OCI-LY7 (cell line): ENCODE data around the gene NTF3. TPM values are rescaled to one million over a fixed set of nuclear protein-coding genes. Genes with fewer than 3 reads are reported as not detected.

Experiments used
- BruUV-seq: library from RNA; stranded (reverse); fragments of 400-500 nt; replicated peaks from 2 replicates; lab custom pipeline; 2021; lab: Mats Ljungman, UMichigan
- CTCF ChIA-PET: fragments of 300-600 bp; sonication (Branson Sonifier 250); formaldehyde crosslinking; loops from one replicate; lab custom pipeline; 2022; ENCODE audit warnings: antibody characterized with exemption; ENCODE audit not compliant: unreplicated experiment; lab: Charles Lee
- POLR2A ChIA-PET: fragments of 300-600 bp; sonication (Branson Sonifier 250); formaldehyde crosslinking; loops from one replicate; lab custom pipeline; 2022; ENCODE audit warnings: antibody characterized with exemption; lab: Charles Lee
- DNase-seq: peaks from one replicate; pipeline ENCODE4 v3.0.0-alpha.2; 2015; ENCODE audit warnings: low spot score
- H2AFZ ChIP-seq: fragments of 200-600 bp; sonication (generic), shearing (Covaris generic); 2 replicates; pipeline ENCODE4 v1.6.1; 2014; ENCODE audit warnings: mild to moderate bottlenecking, antibody characterized with exemption, low read length, moderate library complexity
- H3K27ac ChIP-seq: fragments of 200-600 bp; sonication (generic); 2 replicates; pipeline ENCODE4 v1.5.1; 2014; ENCODE audit warnings: mixed run types, low read depth, mild to moderate bottlenecking, moderate library complexity, low read length, inconsistent platforms; ENCODE audit not compliant: poor library complexity, severe bottlenecking
- H3K36me3 ChIP-seq: fragments of 200-600 bp; sonication (generic); 2 replicates; pipeline ENCODE4 v1.6.1; 2014; ENCODE audit warnings: mild to moderate bottlenecking, antibody characterized with exemption, low read length, moderate library complexity, mixed read lengths; ENCODE audit not compliant: insufficient read depth
- H3K4me1 ChIP-seq: fragments of 200-600 bp; sonication (generic); 2 replicates; pipeline ENCODE4 v1.5.1; 2014; ENCODE audit warnings: mild to moderate bottlenecking, low read length; ENCODE audit not compliant: insufficient read depth, poor library complexity, severe bottlenecking
- H3K4me2 ChIP-seq: fragments of 200-600 bp; sonication (generic); 2 replicates; pipeline ENCODE4 v1.6.1; 2014; ENCODE audit warnings: mild to moderate bottlenecking, low read length
- H3K4me3 ChIP-seq: fragments of 200-600 bp; sonication (generic); 2 replicates; pipeline ENCODE4 v1.5.1; 2014; ENCODE audit warnings: mild to moderate bottlenecking, low read depth, low read length; ENCODE audit not compliant: poor library complexity, severe bottlenecking
- H3K79me2 ChIP-seq: fragments of 200-600 bp; sonication (generic); 2 replicates; pipeline ENCODE4 v1.6.1; 2016; ENCODE audit warnings: low read depth, mild to moderate bottlenecking, low read length, moderate library complexity, mixed read lengths; ENCODE audit not compliant: insufficient read depth
- H3K9me2 ChIP-seq: fragments of 200-600 bp; sonication (generic); 2 replicates; pipeline ENCODE4 v1.6.1; 2016; ENCODE audit warnings: mild to moderate bottlenecking, low read length, mixed read lengths; ENCODE audit not compliant: insufficient read depth
- H3K9me3 ChIP-seq: fragments of 200-600 bp; sonication (generic); 2 replicates; pipeline ENCODE4 v1.6.1; 2014; ENCODE audit warnings: mild to moderate bottlenecking, mixed run types, low read length, mixed read lengths
- H4K20me1 ChIP-seq: fragments of 200-600 bp; sonication (generic); 2 replicates; pipeline ENCODE4 v1.6.1; 2014; ENCODE audit warnings: mild to moderate bottlenecking, antibody characterized with exemption, low read length, moderate library complexity, mixed read lengths; ENCODE audit not compliant: insufficient read depth
- CTCF ChIP-seq: fragments of 200-600 bp; sonication (generic); conservative IDR thresholded peaks from 2 replicates; pipeline ENCODE4 v1.5.1; 2014; ENCODE audit warnings: mild to moderate bottlenecking, antibody characterized with exemption, low read length, moderate library complexity, mixed read lengths
- EZH2phosphoT487 ChIP-seq: fragments of 200-600 bp; sonication (generic); IDR thresholded peaks from 2 replicates; pipeline ENCODE4 v1.6.1; 2018; ENCODE audit warnings: low read depth, borderline replicate concordance, mild to moderate bottlenecking, mixed run types, antibody characterized with exemption, low read length, moderate library complexity, mixed read lengths
- intact Hi-C: fragments of 100-400 bp; cut with micrococcal nuclease; formaldehyde crosslinking; loops from one replicate; pipeline ENCODE4 v1.10.0; 2022; ENCODE audit not compliant: unreplicated experiment
- total RNA-seq, 2 experiments: library from RNA; depleted of rRNA in 1 of 2; stranded (reverse); fragments of >200 nt in 1 of 2; shearing (Covaris generic) in 1 of 2; gene quantifications; 2 replicates each; pipeline ENCODE4 v1.2.3, GENCODE V29; 2014 to 2022

NTF3 gene
- total RNA-seq, 2 experiments from 2014 or later = 9.6 to 11.5 TPM

- TF ChIP-seq CTCF (no peak), EZH2phosphoT487 (no peak)
- DNase-seq = no peak
- H3K4me1 ChIP-seq = peaks cover 13% of the 10 kb centered on the region
- H3K9me2 ChIP-seq = no peaks in the 10 kb centered on the region
- H3K9me3 ChIP-seq = no peaks in the 10 kb centered on the region
- CTCF ChIA-PET = no interaction called here
- intact Hi-C loops = no loop called here
- H3K36me3 ChIP-seq = no peaks in the 10 kb centered on the region
- no TSS peak for BruUV-seq
- H3K4me3 ChIP-seq = no peak overlapping the region
- H3K4me2 ChIP-seq = no peak overlapping the region
- H3K27ac ChIP-seq = no peak overlapping the region
- H4K20me1 ChIP-seq = no peaks in the 10 kb centered on the region
- no peak overlapping the region for H2AFZ ChIP-seq
- POLR2A ChIA-PET = no interaction called here
- H3K79me2 ChIP-seq = no peaks in the 10 kb centered on the region
Measured at GRCh38 chr12:5507944-5508343, 76.0 kb downstream of the NTF3 start.

GRCh38 chr12:5509102-5509501 lies 77.2 kb downstream of the NTF3 start:
- POLR2A ChIA-PET = interaction anchor here (0.6 kb wide), 1 partner anchor 23 kb away, joined by 4 read pairs; no protein-coding TSS in a partner anchor
- H3K36me3 ChIP-seq = no peaks in the 10 kb centered on the region

More at GRCh38 chr12:5509102-5509501, 77.2 kb downstream of the NTF3 start:
- intact Hi-C loops = no loop called here
- BruUV-seq = no TSS peak
- Histone ChIP-seq H3K4me3 (no peak overlapping the region), H3K4me2 (no peak overlapping the region), H3K27ac (no peak overlapping the region), H2AFZ (no peak overlapping the region), H3K4me1 (peaks cover 13% of the 10 kb centered on the region), H4K20me1 (no peaks in the 10 kb centered on the region), H3K9me2 (no peaks in the 10 kb centered on the region), H3K9me3 (no peaks in the 10 kb centered on the region), H3K79me2 (no peaks in the 10 kb centered on the region)
- DNase-seq = no peak
- CTCF ChIA-PET = no interaction called here
- TF ChIP-seq EZH2phosphoT487 = no peak
- TF ChIP-seq CTCF = no peak
